ENCODE data around the gene MALAT1. TPM values are rescaled to one million over a fixed set of nuclear protein-coding genes. Genes with fewer than 3 reads are reported as not detected.
A peak's percentile ranks its signal among the peaks of the same experiment; 100 is the strongest.
"Not testable (repeated sequence)": the region's sequence is repeated elsewhere in the genome, so short reads cannot be mapped to it uniquely, and the experiment has no call there.

MALAT1 gene
- total and polyA plus RNA-seq, 10 of the 15 experiments (the other 5 are each of a cell fraction or from before 2014, with no cell fraction given) = 448 to 8,160 (median 2,019) TPM

DNA sequence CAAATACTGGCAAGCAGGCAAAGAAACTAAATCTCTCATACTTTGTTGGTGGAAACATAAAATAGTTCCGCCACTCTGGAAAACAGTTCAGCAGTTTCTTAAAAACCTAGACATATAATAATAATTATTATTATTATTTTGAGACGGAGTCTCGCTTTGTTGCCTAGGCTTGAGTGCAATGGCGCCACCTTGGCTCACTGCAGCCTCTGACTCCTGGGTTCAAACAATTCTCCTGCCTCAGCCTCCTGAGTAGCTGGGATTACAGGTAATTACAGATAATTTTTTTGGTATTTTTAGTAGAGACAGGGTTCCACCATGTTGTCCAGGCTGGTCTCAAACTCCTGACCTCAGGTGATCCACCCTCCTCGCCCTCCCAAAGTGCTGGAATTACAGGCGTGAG is 31.5 kb upstream of the MALAT1 start:
- in situ Hi-C loops (cut with MboI); BruUV-seq (replicated peaks); H3K4me3 ChIP-seq; H3K4me2 ChIP-seq (ENCODE audit: control insufficient read depth, insufficient read depth); ATAC-seq; FAIRE-seq; H3K36me3 ChIP-seq (ENCODE audit: control insufficient read depth in 2 of 2, insufficient read depth in 2 of 2, low read length in 1 of 2); H3K9me3 ChIP-seq (replicated peaks; ENCODE audit: control insufficient read depth, insufficient read depth, low read length); H2AFZ ChIP-seq (ENCODE audit: control insufficient read depth, low read depth, low read length); intact Hi-C loops (cut with micrococcal nuclease; ENCODE audit: unreplicated experiment); H4K20me1 ChIP-seq (ENCODE audit: control insufficient read depth, insufficient read depth); H3K27me3 ChIP-seq (replicated peaks in 1 of 2; ENCODE audit: control insufficient read depth in 2 of 2, insufficient read depth in 2 of 2, low read length in 1 of 2); H3K27ac ChIP-seq (ENCODE audit: control insufficient read depth, insufficient read depth); H3K9ac ChIP-seq (ENCODE audit: control insufficient read depth, insufficient read depth, low read length); DNase-seq (ENCODE audit: low read depth, low spot score): not testable (repeated sequence)
- Histone ChIP-seq H3K79me2 (ENCODE audit: control insufficient read depth, insufficient read depth, low read length) (peaks cover 13% of the 10 kb centered on the region), H3K4me1 (ENCODE audit: control insufficient read depth, insufficient read depth, low read length) (peaks cover 21% of the 10 kb centered on the region)
- TF ChIP-seq RAD21 (IDR thresholded peaks at IDR 0.05; ENCODE audit: insufficient read depth, low read depth, low read length) = 0 out of 2 replicates have a peak, but pooled peaks have one; percentile 3
- CTCF ChIA-PET = interaction anchor here (0.6 to 17.2 kb wide), 6 partner anchors 21 to 196 kb away, joined by 3 to 362 read pairs (median 4); partner anchors contain the start of genes NEAT1 and SLC25A45
- RAD21 ChIA-PET (ENCODE audit: unreplicated experiment) = interaction anchor here (1.2 to 11.0 kb wide), 4 partner anchors 30 to 79 kb away, joined by 3 to 224 read pairs (median 92); partner anchors contain the start of gene NEAT1
- POLR2A ChIA-PET = interaction anchor here (1.6 to 4.2 kb wide), 2 partner anchors 12 to 51 kb away, joined by 4 to 34 read pairs; no protein-coding TSS in a partner anchor
- WGBS (ENCODE audit: insufficient coverage, insufficient replicate concordance, low lambda C conversion rate, missing lambda C conversion rate) = 89% methylated on average over 6 of the region's 6 CpGs
- SMC1A ChIA-PET (ENCODE audit: uncharacterized antibody, unreplicated experiment) = interaction anchor here (11.9 to 13.3 kb wide), 2 partner anchors 37 to 47 kb away, joined by 232 to 481 read pairs; partner anchors contain the start of genes MALAT1 and NEAT1

- H2AFZ ChIP-seq (ENCODE audit: control insufficient read depth, low read depth, low read length) = no peak overlapping the region
- peaks cover 27% of the 10 kb centered on the region for H3K4me1 ChIP-seq (ENCODE audit: control insufficient read depth, insufficient read depth, low read length)
- no TSS peak for BruUV-seq (replicated peaks)
- no peaks in the 10 kb centered on the region for H3K27me3 ChIP-seq (replicated peaks in 1 of 2; ENCODE audit: control insufficient read depth in 2 of 2, insufficient read depth in 2 of 2, low read length in 1 of 2)
- in situ Hi-C loops (cut with MboI) (no loop called here), intact Hi-C loops (cut with micrococcal nuclease; ENCODE audit: unreplicated experiment) (loop anchor here (1.0 kb wide), 1 partner anchor 53 kb away; no protein-coding TSS in a partner anchor)
- DNase-seq (ENCODE audit: low read depth, low spot score) (no peak), FAIRE-seq (peak; percentile 41), ATAC-seq (peak; percentile 74)
- H3K4me2 ChIP-seq (ENCODE audit: control insufficient read depth, insufficient read depth) = peak overlapping the region; percentile 25; the same call in 1 of the 2 replicates
- POLR2A ChIA-PET = interaction anchor here (0.6 to 6.2 kb wide), 18 partner anchors 10 to 545 kb away, joined by 3 to 105 read pairs (median 3); partner anchors contain the start of genes MALAT1 and PPP2R5B
- no peak overlapping the region for H3K4me3 ChIP-seq
- RAD21 ChIA-PET (ENCODE audit: unreplicated experiment) = interaction anchor here (0.9 to 11.0 kb wide), 22 partner anchors 9 to 140 kb away, joined by 3 to 224 read pairs (median 6); partner anchors contain the start of genes MALAT1 and NEAT1
- H4K20me1 ChIP-seq (ENCODE audit: control insufficient read depth, insufficient read depth) = no peaks in the 10 kb centered on the region
- H3K36me3 ChIP-seq (ENCODE audit: control insufficient read depth in 2 of 2, insufficient read depth in 2 of 2, low read length in 1 of 2) = no peaks in the 10 kb centered on the region
- SMC1A ChIA-PET (ENCODE audit: uncharacterized antibody, unreplicated experiment) = interaction anchor here (0.8 to 13.3 kb wide), 25 partner anchors 9 to 125 kb away, joined by 3 to 481 read pairs (median 4); partner anchors contain the start of genes MALAT1 and NEAT1
- no peak overlapping the region for H3K27ac ChIP-seq (ENCODE audit: control insufficient read depth, insufficient read depth)
- CTCF ChIA-PET = interaction anchor here (0.6 to 17.2 kb wide), 31 partner anchors 9 to 195 kb away, joined by 3 to 728 read pairs (median 5); partner anchors contain the start of genes DPF2, FRMD8, MALAT1 and NEAT1
- H3K79me2 ChIP-seq (ENCODE audit: control insufficient read depth, insufficient read depth, low read length) = peaks cover 20% of the 10 kb centered on the region
- WGBS (ENCODE audit: insufficient coverage, insufficient replicate concordance, low lambda C conversion rate, missing lambda C conversion rate) = 0% methylated on average over 3 of the region's 3 CpGs
- no peak overlapping the region for H3K9ac ChIP-seq (ENCODE audit: control insufficient read depth, insufficient read depth, low read length)
- no peaks in the 10 kb centered on the region for H3K9me3 ChIP-seq (replicated peaks; ENCODE audit: control insufficient read depth, insufficient read depth, low read length)
- peak; percentile 75 to 76 for TF ChIP-seq IKZF2 (IDR thresholded peaks at IDR 0.05)
- 0 out of 2 replicates have a peak, but pooled peaks have one; percentile 11 for TF ChIP-seq CREB1 (IDR thresholded peaks at IDR 0.05; ENCODE audit: low read depth)
- peak in 1 of 2 experiments; percentile 39; a peak in 1 of 4 replicates for TF ChIP-seq BHLHE40 (IDR thresholded peaks at IDR 0.05; ENCODE audit: borderline replicate concordance in 1 of 2, low read depth in 2 of 2, low read length in 1 of 2)
- TF ChIP-seq MXI1 (IDR thresholded peaks at IDR 0.05; ENCODE audit: low read depth, low read length) = 0 out of 2 replicates have a peak, but pooled peaks have one; percentile 28
- peak; percentile 71 for TF ChIP-seq IKZF1 (conservative IDR thresholded peaks at IDR 0.05)
- TF ChIP-seq RUNX3 (IDR thresholded peaks at IDR 0.05; ENCODE audit: low read length) = peak; percentile 61
- TF ChIP-seq POU2F2 (IDR thresholded peaks at IDR 0.05; ENCODE audit: borderline replicate concordance, low read depth, low read length) = 0 out of 3 replicates have a peak, but pooled peaks have one; percentile 45
- peak; percentile 64; the same call in 1 of the 2 replicates for TF ChIP-seq RB1 (IDR thresholded peaks at IDR 0.05; ENCODE audit: borderline replicate concordance)
- peak; percentile 92 for TF ChIP-seq PKNOX1 (IDR thresholded peaks at IDR 0.05)
- TF ChIP-seq RAD51 (IDR thresholded peaks at IDR 0.05) = peak; percentile 33
- no peak for TF ChIP-seq ZNF207 (IDR thresholded peaks at IDR 0.05; ENCODE audit: borderline replicate concordance)
- peak; percentile 84 for TF ChIP-seq MEF2B (IDR thresholded peaks at IDR 0.05; ENCODE audit: partially characterized antibody, poor library complexity, severe bottlenecking)
- TF ChIP-seq EED (IDR thresholded peaks at IDR 0.05; ENCODE audit: low read depth) = peak; percentile 88
- TF ChIP-seq TBL1XR1 (IDR thresholded peaks at IDR 0.05; ENCODE audit: low read depth, low read length) = no peak
Measured at GRCh38 chr11:65468874-65469333, 29.9 kb upstream of the MALAT1 start.

All from GM12878 (cell line).